Muscle layer of duodenum (tissue), 2 donors: ENCODE data around the gene CABLES1.

Experiments used
- H3K27ac ChIP-seq: one replicate; pipeline ENCODE4 v1.7.0; 2013; ENCODE audit warnings: mild to moderate bottlenecking, low read length
- H3K27me3 ChIP-seq: one replicate; pipeline ENCODE4 v1.7.0; 2013; ENCODE audit warnings: low read depth, mild to moderate bottlenecking, control low read depth, low read length
- H3K36me3 ChIP-seq, 2 donors: one replicate each; pipeline ENCODE4 v1.7.0; 2013; ENCODE audit warnings: low read length in 2 of 2, control low read depth in 1 of 2, mild to moderate bottlenecking in 1 of 2; ENCODE audit not compliant: insufficient read depth in 2 of 2, control insufficient read depth in 1 of 2
- H3K4me1 ChIP-seq, 2 donors: one replicate each; pipeline ENCODE4 v1.7.0; 2013; ENCODE audit warnings: low read length in 2 of 2, mild to moderate bottlenecking in 2 of 2, control low read depth in 1 of 2, moderate library complexity in 1 of 2; ENCODE audit not compliant: insufficient read depth in 2 of 2, control insufficient read depth in 1 of 2
- H3K4me3 ChIP-seq, 2 donors: one replicate each; pipeline ENCODE4 v1.7.0; 2013; ENCODE audit warnings: low read length in 2 of 2, low read depth in 1 of 2, mild to moderate bottlenecking in 1 of 2
- H3K9me3 ChIP-seq, 2 donors: one replicate each; pipeline ENCODE4 v1.7.0; 2013; ENCODE audit warnings: low read length in 2 of 2, control low read depth in 1 of 2, mild to moderate bottlenecking in 1 of 2; ENCODE audit not compliant: control insufficient read depth in 1 of 2
- donor health status: healthy.

CABLES1 gene

GRCh38 chr18:23114171-23114881 lies 21.0 kb upstream of the CABLES1 start:
- H3K9me3 ChIP-seq, result peaks cover 0 to 7% of the 10 kb centered on the region in 2 donors
- H3K36me3 ChIP-seq, result no peaks in the 10 kb centered on the region
- H3K27ac ChIP-seq, result peak overlapping the region; percentile 11
- no peaks in the 10 kb centered on the region for H3K27me3 ChIP-seq
- H3K4me1 ChIP-seq, result peaks cover 4 to 8% of the 10 kb centered on the region in 2 donors
- H3K4me3 ChIP-seq, result no peak overlapping the region

GRCh38 chr18:23114911-23115310 lies 20.4 kb upstream of the CABLES1 start:
- Histone ChIP-seq H3K9me3 (peaks cover 0 to 7% of the 10 kb centered on the region in 2 donors), H3K4me1 (peaks cover 4 to 8% of the 10 kb centered on the region in 2 donors), H3K4me3 (no peak overlapping the region), H3K27me3 (no peaks in the 10 kb centered on the region), H3K36me3 (no peaks in the 10 kb centered on the region), H3K27ac (peak overlapping the region; percentile 11)

GRCh38 chr18:23115683-23116096 lies 19.6 kb upstream of the CABLES1 start:
- Histone ChIP-seq H3K27me3 (no peaks in the 10 kb centered on the region), H3K36me3 (no peaks in the 10 kb centered on the region), H3K9me3 (peaks cover 0 to 7% of the 10 kb centered on the region in 2 donors), H3K4me1 (peaks cover 4 to 8% of the 10 kb centered on the region in 2 donors), H3K4me3 (no peak overlapping the region), H3K27ac (no peak overlapping the region)

GRCh38 chr18:23121133-23121532 lies 14.2 kb upstream of the CABLES1 start:
- no peak overlapping the region for H3K4me3 ChIP-seq

GRCh38 chr18:23122334-23123229 lies 12.7 kb upstream of the CABLES1 start:
- no peak overlapping the region for H3K27ac ChIP-seq
- H3K4me3 ChIP-seq, result no peak overlapping the region
- no peaks in the 10 kb centered on the region for H3K4me1 ChIP-seq
- no peaks in the 10 kb centered on the region for H3K36me3 ChIP-seq
- H3K9me3 ChIP-seq, result no peaks in the 10 kb centered on the region
- H3K27me3 ChIP-seq, result no peaks in the 10 kb centered on the region

More at GRCh38 chr18:23121133-23121532, 14.2 kb upstream of the CABLES1 start:
- H3K4me1 ChIP-seq, result no peaks in the 10 kb centered on the region
- no peaks in the 10 kb centered on the region for H3K9me3 ChIP-seq
- H3K36me3 ChIP-seq, result no peaks in the 10 kb centered on the region
- no peaks in the 10 kb centered on the region for H3K27me3 ChIP-seq
- H3K27ac ChIP-seq, result no peak overlapping the region

GRCh38 chr18:23126376-23127056 lies 8.8 kb upstream of the CABLES1 start:
- Histone ChIP-seq H3K4me1 (no peaks in the 10 kb centered on the region), H3K9me3 (no peaks in the 10 kb centered on the region), H3K27me3 (no peaks in the 10 kb centered on the region), H3K4me3 (no peak overlapping the region), H3K27ac (no peak overlapping the region), H3K36me3 (no peaks in the 10 kb centered on the region)

- H3K9me3 ChIP-seq, result no peaks in the 10 kb centered on the region
- H3K4me3 ChIP-seq, result no peak overlapping the region
- H3K27ac ChIP-seq, result no peak overlapping the region
- H3K27me3 ChIP-seq, result no peaks in the 10 kb centered on the region
- no peaks in the 10 kb centered on the region for H3K4me1 ChIP-seq
- no peaks in the 10 kb centered on the region for H3K36me3 ChIP-seq
These were observed 8.2 kb upstream of the CABLES1 start for GRCh38 chr18:23127090-23127489.

GRCh38 chr18:23129355-23130002 lies 5.8 kb upstream of the CABLES1 start:
- Histone ChIP-seq H3K4me3 (no peak overlapping the region), H3K36me3 (no peaks in the 10 kb centered on the region), H3K4me1 (peaks cover 0 to under 1% of the 10 kb centered on the region in 2 donors), H3K27ac (no peak overlapping the region), H3K27me3 (no peaks in the 10 kb centered on the region), H3K9me3 (no peaks in the 10 kb centered on the region)

GRCh38 chr18:23131693-23132319 lies 3.5 kb upstream of the CABLES1 start:
- Histone ChIP-seq H3K27ac (no peak overlapping the region), H3K36me3 (no peaks in the 10 kb centered on the region), H3K4me3 (no peak overlapping the region), H3K9me3 (no peaks in the 10 kb centered on the region), H3K4me1 (peaks cover 3 to 4% of the 10 kb centered on the region in 2 donors), H3K27me3 (no peaks in the 10 kb centered on the region)

- Histone ChIP-seq H3K36me3 (no peaks in the 10 kb centered on the region), H3K27me3 (no peaks in the 10 kb centered on the region), H3K4me3 (peak overlapping the region; percentile 59 to 68), H3K27ac (no peak overlapping the region), H3K4me1 (peaks cover 3 to 16% of the 10 kb centered on the region in 2 donors), H3K9me3 (no peaks in the 10 kb centered on the region)
These were observed 1.2 kb upstream of the CABLES1 start for GRCh38 chr18:23133860-23134779.
